ENCODE measurements around the gene NUPR2. TPM values are rescaled to one million over a fixed set of nuclear protein-coding genes. Genes with fewer than 3 reads are reported as not detected.
A peak's percentile ranks its signal among the peaks of the same experiment; 100 is the strongest.
"Not testable (repeated sequence)": the region's sequence is repeated elsewhere in the genome, so short reads cannot be mapped to it uniquely, and the experiment has no call there.

Gene NUPR2
- not detected for total RNA-seq
- not detected for polyA plus RNA-seq
- long read RNA-seq, donor 1: 0 reads
- long read RNA-seq, donor 2: 0 reads

- WGBS, 3 donors: 5 to 6% (median 6%) methylated on average over 59 to 65 of the region's 65 CpGs
- Histone ChIP-seq H3K27me3 (ENCODE audit: insufficient read depth in 3 of 3, low read length in 2 of 3) (peaks cover 0 to 18% (median 6%) of the 10 kb centered on the region in 3 donors), H3K9me3 (no peaks in the 10 kb centered on the region), H3K4me3 (peak within 1 kb of the TSS; percentile 32), H3K27ac (no peak within 1 kb of the TSS), H3K4me1 (no peaks in the 10 kb centered on the region), H3K36me3 (ENCODE audit: insufficient read depth in 1 of 2, low read depth in 1 of 2) (no peaks in the 10 kb centered on the region)
- no peak for ATAC-seq
- intact Hi-C loops (cut with DNase I): no loop called here
- no peak for TF ChIP-seq CTCF (IDR thresholded peaks at IDR 0.05)
- no peak for DNase-seq
These were observed at the start of gene NUPR2 for GRCh38 chr7:56115852-56116538. NUPR2 (minus strand) TSS chr7:56116417; CDS start chr7:56116314, 103 bp downstream.

- Histone ChIP-seq H3K27ac (no peak overlapping the region), H3K9me3 (no peaks in the 10 kb centered on the region), H3K36me3 (ENCODE audit: insufficient read depth in 1 of 2, low read depth in 1 of 2) (no peaks in the 10 kb centered on the region), H3K27me3 (ENCODE audit: insufficient read depth in 3 of 3, low read length in 2 of 3) (no peaks in the 10 kb centered on the region), H3K4me3 (no peak overlapping the region), H3K4me1 (no peaks in the 10 kb centered on the region)
- WGBS, 3 donors: 2 to 5% (median 4%) methylated on average over 1 of the region's 1 CpG
- DNase-seq: no peak
- ATAC-seq: no peak
- TF ChIP-seq CTCF (IDR thresholded peaks at IDR 0.05): no peak
- intact Hi-C loops (cut with DNase I): no loop called here
These were observed 41.1 kb upstream of the NUPR2 start for GRCh38 chr7:56157238-56157790.

GRCh38 chr7:56131062-56131461, 14.8 kb upstream of the NUPR2 start:
- H3K27ac ChIP-seq; H3K27me3 ChIP-seq (ENCODE audit: insufficient read depth in 3 of 3, low read length in 2 of 3); H3K9me3 ChIP-seq; H3K4me1 ChIP-seq; ATAC-seq; H3K36me3 ChIP-seq (ENCODE audit: insufficient read depth in 1 of 2, low read depth in 1 of 2); intact Hi-C loops (cut with DNase I); H3K4me3 ChIP-seq; DNase-seq: not testable (repeated sequence)
- 29 to 52% (median 46%) methylated on average over 2 of the region's 2 CpGs for WGBS, 3 donors

- Histone ChIP-seq H3K27ac (no peak overlapping the region), H3K4me1 (no peaks in the 10 kb centered on the region), H3K4me3 (no peak overlapping the region), H3K27me3 (ENCODE audit: insufficient read depth in 3 of 3, low read length in 2 of 3) (no peaks in the 10 kb centered on the region), H3K36me3 (ENCODE audit: insufficient read depth in 1 of 2, low read depth in 1 of 2) (no peaks in the 10 kb centered on the region), H3K9me3 (no peaks in the 10 kb centered on the region)
- 47 to 61% (median 48%) methylated on average over 7 of the region's 7 CpGs for WGBS, 3 donors
- intact Hi-C loops (cut with DNase I): no loop called here
- no peak for TF ChIP-seq CTCF (IDR thresholded peaks at IDR 0.05)
- no peak for DNase-seq
- no peak for ATAC-seq
These were observed 11.2 kb upstream of the NUPR2 start for GRCh38 chr7:56127241-56127975.

GRCh38 chr7:56125831-56126230, 9.6 kb upstream of the NUPR2 start:
- 77 to 79% (median 79%) methylated on average over 8 of the region's 8 CpGs for WGBS, 3 donors
- no peaks in the 10 kb centered on the region for H3K27me3 ChIP-seq (ENCODE audit: insufficient read depth in 3 of 3, low read length in 2 of 3)
- ATAC-seq: no peak
- H3K27ac ChIP-seq: no peak overlapping the region
- TF ChIP-seq CTCF (IDR thresholded peaks at IDR 0.05): no peak
- no peak overlapping the region for H3K4me3 ChIP-seq
- H3K36me3 ChIP-seq (ENCODE audit: insufficient read depth in 1 of 2, low read depth in 1 of 2): no peaks in the 10 kb centered on the region
- no peaks in the 10 kb centered on the region for H3K4me1 ChIP-seq
- H3K9me3 ChIP-seq: no peaks in the 10 kb centered on the region
- DNase-seq: no peak
- intact Hi-C loops (cut with DNase I): no loop called here
